K562 (cell line): ENCODE data around the gene SLC12A3. TPM values are rescaled to one million over a fixed set of nuclear protein-coding genes. Genes with fewer than 3 reads are reported as not detected.

ENCODE experiments used
- ATAC-seq: fragments of 200-7000 bp; cut with Tn5 transposase; 3 replicates; pipeline ENCODE4 v1.9.1; 2020; ENCODE audit warnings: moderate library complexity
- BruUV-seq: library from RNA; stranded (reverse); fragments of 400-500 nt; replicated peaks from 2 replicates; lab custom pipeline; 2021; lab: Mats Ljungman, UMichigan
- CTCF ChIA-PET: fragments of 300-600 bp; formaldehyde crosslinking; extraction: SDS; loops from one replicate; lab custom pipeline; 2021; ENCODE audit warnings: low intra/inter-chr PET ratio; lab: Yijun Ruan, JAX
- POLR2A ChIA-PET: fragments of 300-600, 350-650 bp; sonication (Branson Sonifier 250); formaldehyde crosslinking; extraction: SDS; loops from one replicate; lab custom pipeline; 2021; ENCODE audit warnings: antibody characterized with exemption, inconsistent platforms; lab: Yijun Ruan, JAX
- DNase-seq, 4 experiments: peaks; one replicate each; pipeline versions ENCODE4 v3.0.0 to v3.0.0-alpha.2; 2011 to 2018; ENCODE audit warnings: low spot score in 3 of 4, mixed read lengths in 3 of 4; ENCODE audit errors: extremely low read depth in 1 of 4
- FAIRE-seq: peaks from 2 replicates; lab custom pipeline; 2011; peaks lifted over from hg19 to GRCh38; lab: Jason Lieb, UNC
- H2AFZ ChIP-seq: 2 replicates; pipeline ENCODE4 v1.6.0; 2011; ENCODE audit warnings: low read depth, low read length, control low read depth, inconsistent platforms
- H3K27ac ChIP-seq: fragments of 200-600 bp; 3 replicates; pipeline ENCODE4 v1.8.0; 2011; ENCODE audit warnings: low read depth, mild to moderate bottlenecking, control low read depth, inconsistent platforms, low read length, moderate library complexity, mixed read lengths; ENCODE audit errors: extremely low read depth
- H3K27me3 ChIP-seq, 2 experiments: fragments of 300-600 bp in 1 of 2; 2 replicates in 1 of 2; 3 replicates in 1 of 2; pipeline versions ENCODE4 v1.6.0 to v1.8.0; 2011; ENCODE audit warnings: inconsistent platforms in 2 of 2, low read length in 2 of 2, mild to moderate bottlenecking in 1 of 2, mixed read lengths in 1 of 2, moderate library complexity in 1 of 2; ENCODE audit not compliant: control insufficient read depth in 2 of 2, insufficient read depth in 2 of 2
- H3K36me3 ChIP-seq: fragments of 300-600 bp; 3 replicates; pipeline ENCODE4 v1.8.0; 2011; ENCODE audit warnings: mild to moderate bottlenecking, low read length, inconsistent platforms; ENCODE audit not compliant: control insufficient read depth, insufficient read depth
- H3K4me1 ChIP-seq, 2 experiments: fragments of 200-600 bp in 1 of 2; replicated peaks in 1 of 2; 2 replicates in 1 of 2; 3 replicates in 1 of 2; pipeline versions ENCODE4 v1.5.1 to v1.8.0; 2011; ENCODE audit warnings: inconsistent platforms in 2 of 2, low read length in 2 of 2, mild to moderate bottlenecking in 1 of 2, mixed read lengths in 1 of 2, moderate library complexity in 1 of 2; ENCODE audit not compliant: control insufficient read depth in 2 of 2, insufficient read depth in 2 of 2
- H3K4me2 ChIP-seq: 2 replicates; pipeline ENCODE4 v1.6.1; 2011; ENCODE audit warnings: low read length, control low read depth, inconsistent platforms, mixed read lengths; ENCODE audit not compliant: insufficient read depth
- H3K4me3 ChIP-seq: fragments of 200-600 bp; sonication (generic), shearing (Covaris generic); 2 replicates; pipeline ENCODE4 v1.5.1; 2016; ENCODE audit warnings: control low read depth, inconsistent platforms
- H3K79me2 ChIP-seq: fragments of 200-600 bp; 3 replicates; pipeline ENCODE4 v1.8.0; 2011; ENCODE audit warnings: low read length, inconsistent platforms; ENCODE audit not compliant: control insufficient read depth, insufficient read depth
- H3K9ac ChIP-seq, 2 experiments: 2 replicates each; pipeline versions ENCODE4 v1.6.0 to v1.6.1; 2011; ENCODE audit warnings: low read depth in 2 of 2, low read length in 2 of 2, control low read depth in 1 of 2, inconsistent platforms in 1 of 2, mild to moderate bottlenecking in 1 of 2, mixed read lengths in 1 of 2; ENCODE audit not compliant: insufficient read depth in 1 of 2
- H3K9me1 ChIP-seq: one replicate; pipeline ENCODE4 v1.6.0; 2011; ENCODE audit warnings: inconsistent platforms, mild to moderate bottlenecking, low read length, moderate library complexity; ENCODE audit not compliant: control insufficient read depth, insufficient read depth
- H3K9me3 ChIP-seq: replicated peaks from 2 replicates; pipeline ENCODE4 v1.5.1; 2011; ENCODE audit warnings: low read depth, low read length, inconsistent platforms; ENCODE audit not compliant: control insufficient read depth, insufficient read depth
- H4K20me1 ChIP-seq: replicated peaks from 2 replicates; pipeline ENCODE4 v1.6.1; 2011; ENCODE audit warnings: low read length, inconsistent platforms, mixed read lengths; ENCODE audit not compliant: control insufficient read depth, insufficient read depth
- AFF1 ChIP-seq, 2 experiments: fragments of 450-650 bp; IDR thresholded peaks; 2 replicates each; pipeline ENCODE4 v1.6.1; 2018; ENCODE audit warnings: mild to moderate bottlenecking in 2 of 2, low read depth in 1 of 2; ENCODE audit not compliant: partially characterized antibody in 2 of 2
- HEY1 ChIP-seq: fragments of 250-450 bp; sonication (Bioruptor Pico); IDR thresholded peaks from 2 replicates; pipeline ENCODE4 v1.5.0; 2020; ENCODE audit warnings: mild to moderate bottlenecking, moderate library complexity, borderline replicate concordance
- ILK ChIP-seq: fragments of 450-650 bp; IDR thresholded peaks from 2 replicates; pipeline ENCODE4 v1.6.1; 2016; ENCODE audit warnings: missing genetic modification characterization, low read depth, mild to moderate bottlenecking, missing compliant biosample characterization, moderate library complexity, borderline replicate concordance
- MECOM ChIP-seq: fragments of 250-450 bp; sonication (Bioruptor Pico); IDR thresholded peaks from 2 replicates; pipeline ENCODE4 v1.8.0; 2022; ENCODE audit warnings: inconsistent platforms
- NR1H2 ChIP-seq: sonication (generic); formaldehyde crosslinking; IDR thresholded peaks from 2 replicates; pipeline ENCODE4 v1.4.0; 2020; ENCODE audit warnings: mild to moderate bottlenecking, missing genetic modification reagents
- THRAP3 ChIP-seq: fragments of 450-650 bp; IDR thresholded peaks from 2 replicates; pipeline ENCODE4 v1.6.1; 2016; ENCODE audit warnings: mild to moderate bottlenecking, inconsistent platforms, borderline replicate concordance
- WGBS: fragments of 100-300 bp; shearing (Covaris generic); methylation state at CpG from one replicate; pipeline ENCODE4 v1.1.6; 2016; ENCODE audit warnings: low coverage, mixed read lengths; ENCODE audit not compliant: insufficient coverage; ENCODE audit errors: missing lambda C conversion rate; 5-methylcytosine and 5-hydroxymethylcytosine counted together
- in situ Hi-C: fragments of 300-500 bp; cut with MboI; formaldehyde crosslinking; loops from 4 replicates; pipeline ENCODE4 v1.15.0; 2018; ENCODE audit warnings: inconsistent platforms, mixed read lengths
- intact Hi-C: fragments of 100-400 bp; cut with micrococcal nuclease; formaldehyde crosslinking; loops from 2 replicates; pipeline ENCODE4 v1.14.2; 2022
- polyA plus RNA-seq, 8 experiments: library from polyadenylated mRNA; depleted of rRNA in 4 of 8; stranded (reverse) in 5 of 8; unstranded in 3 of 8; fragments of >200 nt; fragmentation: Nextera tagmentation in 2 of 8; fragmentation: Illumina TruSeq in 1 of 8; extraction: Ambion mirVana in 2 of 8; extraction: Trizol in 1 of 8; gene quantifications; 2 replicates each; pipeline versions ENCODE4 v1.2.1 to v1.2.3, GENCODE V29; 2011 to 2014; ENCODE audit warnings: inconsistent platforms in 1 of 8, missing spikeins in 1 of 8
- total RNA-seq, 7 experiments: library from RNA; depleted of rRNA in 6 of 7; stranded (reverse); fragments of >200 nt in 6 of 7; fragmentation: Illumina TruSeq in 2 of 7; extraction: Trizol in 2 of 7; gene quantifications; 2 replicates each; pipeline versions ENCODE4 v1.2.1 to v1.2.3, GENCODE V29; 2011 to 2021; ENCODE audit warnings: low replicate concordance in 1 of 7

The SLC12A3 gene
- total and polyA plus RNA-seq, 9 of the 15 experiments (the other 6 are each of a cell fraction or from before 2014, with no cell fraction given), result not detected

DNA sequence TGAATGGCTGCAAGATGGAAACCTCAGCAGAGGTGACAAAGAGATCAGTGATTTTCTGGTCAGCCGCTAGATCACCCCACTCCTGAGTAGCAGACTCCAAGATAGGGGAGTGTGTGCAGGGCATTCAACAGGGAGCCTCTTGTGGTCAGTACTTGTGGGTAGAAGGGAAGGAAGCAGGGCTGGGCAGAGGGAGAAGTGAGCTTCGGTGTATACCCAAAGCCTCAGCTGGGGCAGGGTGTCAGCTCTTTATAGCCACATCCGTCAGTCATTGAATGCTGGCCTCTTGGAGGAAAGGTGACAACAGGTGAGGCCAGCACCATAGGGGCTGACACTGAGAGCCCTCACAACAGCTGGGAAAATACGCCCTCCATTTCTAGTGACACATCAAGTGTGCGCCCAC, 2.2 kb upstream of the SLC12A3 start:
- ChIA-PET POLR2A (interaction anchor here (0.8 to 1.0 kb wide), 2 partner anchors 12 to 71 kb away, joined by 3 to 4 read pairs; no protein-coding TSS in a partner anchor), CTCF (no interaction called here)
- DNase-seq, result no peak
- Histone ChIP-seq H3K4me3 (no peak overlapping the region), H3K27ac (no peak overlapping the region), H3K27me3 (peaks cover 0 to 13% of the 10 kb centered on the region in 2 experiments; a peak in 3 of 5 replicates), H3K9me1 (no peaks in the 10 kb centered on the region), H3K9ac (no peak overlapping the region), H4K20me1 (no peaks in the 10 kb centered on the region; the same call in 1 of the 2 replicates), H3K4me1 (peaks cover 2 to 10% of the 10 kb centered on the region in 2 experiments; a peak in 2 of 5 replicates), H3K9me3 (no peaks in the 10 kb centered on the region), H3K4me2 (no peak overlapping the region), H3K36me3 (no peaks in the 10 kb centered on the region), H3K79me2 (no peaks in the 10 kb centered on the region), H2AFZ (no peak overlapping the region)
- BruUV-seq, result no TSS peak
- no peak for FAIRE-seq
- no peak for ATAC-seq
- no peak for TF ChIP-seq NR1H2 (CRISPR knock-in tag)
- no peak for TF ChIP-seq THRAP3
- no peak for TF ChIP-seq HEY1
- no peak for TF ChIP-seq ILK (tag)
- no peak for TF ChIP-seq AFF1 (IDR thresholded peaks at IDR 0.05; ENCODE audit: low read depth in 1 of 2, partially characterized antibody in 2 of 2)
- no peak for TF ChIP-seq MECOM (CRISPR knock-in tag)
- intact Hi-C loops (loop anchor here (1.0 kb wide), 1 partner anchor 15 kb away; no protein-coding TSS in a partner anchor), in situ Hi-C loops (loop anchor here (10.0 kb wide), 1 partner anchor 278 kb away; the partner anchor contains the start of gene MT3)
- 8% methylated on average over 5 of the region's 5 CpGs for WGBS
